GM12864 (cell line): ENCODE measurements around the gene RPS27L.
"Not testable (repeated sequence)": the region's sequence is repeated elsewhere in the genome, so short reads cannot be mapped to it uniquely, and the experiment has no call there.

Experiments used
- DNase-seq: peaks from one replicate; pipeline ENCODE4 v3.0.0-alpha.2; 2011; ENCODE audit warnings: low read depth
- H3K4me3 ChIP-seq: 2 replicates; pipeline ENCODE4 v1.5.1; 2011; ENCODE audit warnings: mild to moderate bottlenecking, low read depth, low read length, control low read depth
- CTCF ChIP-seq: IDR thresholded peaks from 2 replicates; pipeline ENCODE4 v1.5.1; 2011; ENCODE audit warnings: low read depth, mild to moderate bottlenecking, moderate library complexity, low read length, control low read depth, inconsistent platforms; ENCODE audit errors: missing control alignments

Gene RPS27L

GRCh38 chr15:63111481-63111880, 45.8 kb downstream of the RPS27L start:
- TF ChIP-seq CTCF, result no peak

DNA sequence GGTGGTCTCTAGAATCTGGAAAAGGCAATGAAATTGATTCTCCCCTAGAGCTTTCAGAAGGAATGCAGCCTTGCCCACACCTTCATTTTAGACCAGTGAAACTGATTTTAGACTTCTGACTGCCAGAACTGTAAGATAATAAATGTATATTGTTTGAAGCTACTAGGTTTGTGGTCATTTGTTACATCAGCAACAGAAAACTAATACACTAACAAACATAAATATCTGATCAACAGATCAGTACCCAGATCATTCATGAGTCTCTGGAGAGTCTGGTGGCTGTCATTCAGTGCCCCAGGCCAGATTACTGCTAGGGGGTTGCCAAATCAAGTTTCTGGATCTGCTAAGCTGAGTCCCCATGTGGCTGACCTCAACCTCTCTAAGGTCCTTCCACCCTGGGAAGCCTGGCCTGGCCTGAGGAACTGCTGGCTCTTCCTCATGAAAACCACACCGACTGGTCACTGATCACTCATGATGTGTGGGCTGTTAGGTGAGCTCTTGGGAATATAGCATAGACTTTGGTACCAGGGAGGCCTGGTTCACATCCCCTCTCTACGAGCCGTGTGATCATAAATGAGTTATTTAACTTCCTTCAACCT, 46.8 kb downstream of the RPS27L start:
- no peak for DNase-seq
- no peak overlapping the region for H3K4me3 ChIP-seq
- TF ChIP-seq CTCF, result no peak

More at GRCh38 chr15:63111481-63111880, 45.8 kb downstream of the RPS27L start:
- no peak overlapping the region for H3K4me3 ChIP-seq
- no peak for DNase-seq

DNA sequence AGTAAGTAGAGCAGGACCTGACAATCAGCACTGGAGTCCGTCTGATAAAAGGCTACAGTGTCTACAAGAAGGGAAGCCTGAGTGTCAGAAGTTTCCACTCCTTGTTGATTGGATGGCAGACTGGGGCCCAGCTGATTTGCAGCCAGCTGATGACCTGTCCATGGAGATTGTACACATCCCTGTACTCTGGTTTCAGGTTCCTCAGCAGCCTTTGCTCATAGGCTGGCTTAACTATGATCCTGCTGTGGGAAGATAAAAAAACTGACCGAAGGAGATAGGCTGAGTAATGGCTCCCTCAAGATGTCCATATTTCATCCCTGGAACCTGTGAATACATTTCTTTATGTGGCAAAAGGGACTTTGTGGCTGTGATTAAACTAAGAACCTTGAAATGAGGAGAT, 47.4 kb downstream of the RPS27L start:
- H3K4me3 ChIP-seq, result no peak overlapping the region
- TF ChIP-seq CTCF, result no peak
- no peak for DNase-seq

GRCh38 chr15:63109498-63109897, 47.8 kb downstream of the RPS27L start:
- no peak for TF ChIP-seq CTCF
- DNase-seq, result no peak

DNA sequence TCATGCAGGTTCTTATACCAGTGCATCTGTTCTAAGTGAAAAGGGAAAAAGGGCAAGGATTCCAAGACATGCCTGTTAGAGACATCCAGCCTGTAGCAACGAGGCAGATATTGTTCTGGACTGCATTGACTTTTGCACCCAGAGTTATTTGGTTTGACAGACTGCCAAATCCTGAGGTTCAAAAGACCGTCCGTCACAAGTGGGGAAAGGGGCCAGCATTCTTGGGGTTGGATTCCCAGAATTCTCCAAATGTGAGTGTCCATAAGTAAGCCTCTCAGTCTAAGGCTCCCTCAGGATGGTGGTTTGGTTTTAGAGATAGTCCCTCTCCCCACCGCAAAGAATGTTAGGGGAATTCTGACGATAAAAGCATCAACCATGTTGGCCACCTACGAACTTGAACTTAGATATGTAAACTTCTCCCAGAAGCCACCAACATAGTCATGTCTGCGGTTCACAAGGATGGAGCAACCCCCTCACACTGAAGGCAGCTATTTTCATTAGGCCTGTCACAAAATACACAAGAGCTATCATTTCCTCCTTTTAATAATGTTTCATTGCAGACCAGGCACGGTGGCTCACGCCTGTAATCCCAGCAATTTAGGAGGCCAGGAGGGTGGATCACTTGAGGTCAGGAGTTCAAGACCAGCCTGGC, 49.3 kb downstream of the RPS27L start:
- H3K4me3 ChIP-seq, result no peak overlapping the region
- no peak for TF ChIP-seq CTCF
- DNase-seq, result no peak

More at GRCh38 chr15:63109498-63109897, 47.8 kb downstream of the RPS27L start:
- H3K4me3 ChIP-seq, result no peak overlapping the region

- H3K4me3 ChIP-seq, DNase-seq: not testable (repeated sequence)
Observed at GRCh38 chr15:63105354-63105753, 51.9 kb downstream of the RPS27L start.

GRCh38 chr15:63104727-63105126, 52.5 kb downstream of the RPS27L start:
- no peak for DNase-seq
- no peak overlapping the region for H3K4me3 ChIP-seq
- no peak for TF ChIP-seq CTCF
